GM12865 (cell line): ENCODE results near the gene GRIN1.

ENCODE experiments used
- DNase-seq: peaks from one replicate; pipeline ENCODE4 v3.0.0; 2010; ENCODE audit warnings: low read depth
- H3K4me3 ChIP-seq: 2 replicates; pipeline ENCODE4 v1.5.1; 2011; ENCODE audit warnings: mild to moderate bottlenecking, low read depth, low read length, control low read depth
- TF ChIP-seq, protein P1 (sequence below): IDR thresholded peaks from 2 replicates; pipeline ENCODE4 v1.5.1; 2011; ENCODE audit warnings: low read length, control low read depth, low read depth, inconsistent platforms; ENCODE audit not compliant: insufficient read depth; ENCODE audit errors: missing control alignments

GRIN1 gene

DNA sequence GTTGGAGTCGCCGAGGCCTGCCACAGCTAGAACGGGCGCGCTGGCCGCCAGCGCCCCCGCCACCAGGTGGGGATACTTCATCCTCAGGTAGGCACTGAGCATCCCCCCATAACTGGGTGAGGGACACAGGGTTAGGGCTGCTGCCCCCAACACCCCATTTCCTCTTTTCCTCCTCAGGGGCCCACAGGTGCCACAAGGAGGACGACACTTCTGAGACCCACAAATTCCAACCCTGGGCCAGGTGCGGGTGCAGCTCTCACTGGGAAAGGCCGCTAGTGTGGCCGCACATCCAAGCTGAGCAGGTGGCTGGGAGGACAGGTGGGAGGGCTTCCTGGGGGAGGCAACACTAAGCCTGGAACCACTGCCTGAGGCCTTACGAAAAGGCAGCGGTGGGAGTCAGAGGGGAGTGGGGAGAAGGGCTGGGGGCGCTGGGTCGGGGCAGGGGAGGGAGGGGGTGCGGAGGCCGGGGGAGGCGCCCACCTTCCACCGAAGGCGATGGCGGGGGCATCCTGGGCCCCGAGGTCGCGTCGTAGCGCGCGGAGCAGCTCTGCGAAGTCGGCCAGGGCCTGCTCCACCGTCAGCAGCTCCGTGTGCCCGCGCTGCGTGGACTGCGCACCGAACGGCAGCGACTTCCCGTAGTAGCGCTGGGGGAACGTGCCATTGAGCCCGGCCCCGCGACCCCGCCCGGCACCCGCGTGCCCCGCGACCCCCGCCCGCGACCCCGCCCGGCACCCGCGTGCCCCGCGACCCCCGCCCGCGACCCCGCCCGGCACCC is 25.4 kb upstream of the GRIN1 start:
- TF ChIP-seq, protein P1, sequence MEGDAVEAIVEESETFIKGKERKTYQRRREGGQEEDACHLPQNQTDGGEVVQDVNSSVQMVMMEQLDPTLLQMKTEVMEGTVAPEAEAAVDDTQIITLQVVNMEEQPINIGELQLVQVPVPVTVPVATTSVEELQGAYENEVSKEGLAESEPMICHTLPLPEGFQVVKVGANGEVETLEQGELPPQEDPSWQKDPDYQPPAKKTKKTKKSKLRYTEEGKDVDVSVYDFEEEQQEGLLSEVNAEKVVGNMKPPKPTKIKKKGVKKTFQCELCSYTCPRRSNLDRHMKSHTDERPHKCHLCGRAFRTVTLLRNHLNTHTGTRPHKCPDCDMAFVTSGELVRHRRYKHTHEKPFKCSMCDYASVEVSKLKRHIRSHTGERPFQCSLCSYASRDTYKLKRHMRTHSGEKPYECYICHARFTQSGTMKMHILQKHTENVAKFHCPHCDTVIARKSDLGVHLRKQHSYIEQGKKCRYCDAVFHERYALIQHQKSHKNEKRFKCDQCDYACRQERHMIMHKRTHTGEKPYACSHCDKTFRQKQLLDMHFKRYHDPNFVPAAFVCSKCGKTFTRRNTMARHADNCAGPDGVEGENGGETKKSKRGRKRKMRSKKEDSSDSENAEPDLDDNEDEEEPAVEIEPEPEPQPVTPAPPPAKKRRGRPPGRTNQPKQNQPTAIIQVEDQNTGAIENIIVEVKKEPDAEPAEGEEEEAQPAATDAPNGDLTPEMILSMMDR, result no peak
- DNase-seq, result peak; percentile 62
- peak overlapping the region; percentile 32 for H3K4me3 ChIP-seq

DNA sequence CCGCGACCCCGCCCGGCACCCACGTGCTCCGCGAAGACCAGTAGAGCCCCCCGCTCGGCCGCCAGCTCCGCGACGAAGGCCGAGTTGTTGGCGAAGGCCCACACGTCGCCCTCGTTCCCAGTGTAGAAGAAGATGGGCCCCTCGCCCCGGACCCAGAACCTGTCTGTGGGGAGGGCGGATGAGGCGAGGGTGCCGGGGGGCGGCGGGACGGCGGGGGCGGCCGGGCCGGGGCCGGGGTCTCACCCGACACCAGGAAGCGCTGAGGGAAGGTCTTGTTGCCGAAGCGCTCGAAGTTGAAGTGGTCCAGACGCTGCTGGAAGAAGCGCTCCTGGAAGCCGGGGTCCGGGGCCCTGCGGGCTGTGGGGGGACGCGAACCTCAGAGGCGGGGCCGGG is 24.7 kb upstream of the GRIN1 start:
- TF ChIP-seq, protein P1, result no peak
- peak overlapping the region; percentile 78 for H3K4me3 ChIP-seq
- no peak for DNase-seq

DNA sequence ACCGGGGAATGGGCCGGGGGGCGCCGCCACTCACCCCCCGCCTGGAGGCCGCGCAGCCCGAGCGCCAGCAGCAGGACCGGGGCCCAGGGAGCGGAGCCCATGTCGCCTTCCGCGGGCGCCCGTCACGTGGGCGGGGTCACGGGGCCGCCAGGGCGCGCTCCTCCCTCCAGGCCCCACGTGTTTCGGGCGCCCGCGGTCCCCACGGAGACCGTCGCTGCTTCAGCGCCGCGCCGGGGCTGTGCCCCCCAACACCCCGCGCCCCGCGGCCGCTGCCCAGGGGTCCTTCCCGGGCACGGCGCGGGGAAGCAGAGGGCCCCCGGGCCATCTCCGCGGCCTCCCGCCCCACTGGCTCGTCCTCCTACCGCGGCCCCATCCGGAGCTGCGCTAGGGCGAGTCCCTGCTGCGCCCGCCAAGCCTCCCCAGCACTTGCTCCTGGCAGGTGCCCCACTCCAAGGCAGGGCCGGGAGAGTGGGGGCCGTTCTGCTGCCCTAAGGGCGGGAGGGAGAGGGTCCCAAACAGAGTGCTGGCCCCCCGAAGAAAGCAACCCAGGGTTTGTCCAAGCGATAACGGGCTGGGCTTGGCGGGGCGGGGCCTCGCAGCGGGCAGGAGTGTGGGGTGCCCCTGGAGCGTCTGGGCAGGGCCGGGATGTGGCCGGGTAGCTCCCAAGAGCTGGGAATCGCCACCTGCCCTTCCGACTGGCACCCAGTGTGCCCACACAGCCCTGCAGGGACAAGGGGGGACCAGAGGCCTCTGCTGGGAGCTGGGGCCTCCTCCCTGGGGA is 24.2 kb upstream of the GRIN1 start, which contains the start of gene DPP7:
DPP7 (minus strand) TSS at position 121 of the 781 bp plus-strand sequence; CDS start at position 101, 20 bp downstream.
- peak within 1 kb of the TSS; percentile 78 for H3K4me3 ChIP-seq
- TF ChIP-seq, protein P1, result no peak
- DNase-seq, result peak; percentile 82

DNA sequence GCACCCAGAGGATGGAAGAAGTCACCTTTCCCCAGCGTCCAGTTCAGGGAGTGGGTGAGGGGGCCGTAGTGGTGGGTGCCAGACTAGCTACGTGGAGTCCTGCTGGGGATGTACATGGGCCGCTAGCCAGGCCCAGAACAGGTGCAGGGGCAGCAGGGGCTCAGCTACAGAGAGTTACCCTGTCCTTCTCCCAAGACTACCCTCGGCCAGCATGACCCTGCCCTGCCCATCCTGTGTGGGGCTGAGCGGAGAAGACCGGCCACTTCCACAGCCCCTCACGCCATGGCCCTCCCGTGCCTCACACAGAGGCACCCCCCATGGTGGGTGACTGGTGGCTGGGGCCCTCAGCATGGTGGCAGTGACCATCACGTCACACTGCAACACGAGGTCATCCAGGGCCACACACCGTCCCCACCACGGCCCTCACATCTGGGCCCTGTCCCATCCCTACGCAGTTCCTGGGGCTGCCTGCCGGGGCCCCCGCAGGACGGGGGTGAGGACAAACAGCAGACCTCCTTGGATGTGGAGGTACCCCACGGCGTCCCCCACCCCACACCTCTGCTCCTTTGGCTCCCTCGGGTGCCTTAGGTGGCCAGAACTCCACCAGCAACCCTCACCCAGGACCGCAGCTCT is 23.4 kb upstream of the GRIN1 start:
- no peak for DNase-seq
- TF ChIP-seq, protein P1, result no peak
- no peak overlapping the region for H3K4me3 ChIP-seq

DNA sequence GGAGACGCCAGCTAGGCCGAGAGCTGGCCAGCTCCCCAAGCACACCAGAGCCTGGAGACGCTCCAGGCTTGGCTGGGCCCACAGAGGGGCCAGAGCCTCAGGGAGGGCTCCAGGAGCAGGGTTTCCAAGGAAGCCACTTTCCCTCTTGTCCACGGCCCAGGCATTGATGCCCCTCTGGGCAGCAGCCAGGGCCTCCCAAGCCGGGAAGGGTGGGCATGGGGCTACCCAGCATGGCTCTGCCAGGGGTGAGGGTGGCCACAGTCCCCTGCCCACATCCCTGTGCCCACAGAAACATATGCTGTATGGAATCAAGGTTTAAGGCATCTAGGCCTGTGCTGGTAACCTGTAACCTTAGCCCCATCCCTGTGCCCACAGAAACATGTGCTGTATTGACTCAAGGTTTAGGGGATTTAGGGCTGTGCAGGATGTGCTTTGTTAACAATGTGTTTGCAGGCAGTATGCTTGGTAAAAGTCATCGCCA is 22.9 kb upstream of the GRIN1 start:
- TF ChIP-seq, protein P1, result no peak
- peak; percentile 0 for DNase-seq
- H3K4me3 ChIP-seq, result no peak overlapping the region

DNA sequence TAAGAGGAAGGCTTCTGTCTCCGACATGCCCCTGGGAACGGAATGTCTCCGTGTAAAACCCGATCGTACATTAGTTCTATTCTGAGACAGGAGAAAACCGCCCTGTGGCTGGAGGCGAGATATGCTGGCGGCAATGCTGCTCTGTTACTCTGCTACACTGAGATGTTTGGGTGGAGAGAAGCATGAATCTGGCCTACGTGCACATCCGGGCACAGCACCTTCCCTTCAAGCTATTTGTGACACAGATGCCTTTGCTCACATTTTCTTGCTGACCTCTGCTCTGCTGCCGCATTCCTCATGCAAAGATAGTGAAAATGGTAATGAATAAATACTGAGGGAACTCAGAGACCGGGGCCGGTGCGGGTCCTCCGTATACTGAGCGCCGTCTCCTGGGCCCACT is 22.2 kb upstream of the GRIN1 start:
- no peak for DNase-seq
- TF ChIP-seq, protein P1, result no peak
- no peak overlapping the region for H3K4me3 ChIP-seq
